Skin of body (tissue), 2 donors: ENCODE data around the gene ZNF746. TPM values are rescaled to one million over a fixed set of nuclear protein-coding genes. Genes with fewer than 3 reads are reported as not detected.

ENCODE experiments used
- DNase-seq: peaks from one replicate; lab custom pipeline; 2025; lab: John Stamatoyannopoulos, UW
- total RNA-seq: library from RNA; depleted of rRNA; stranded (reverse); fragments of >200 nt; gene quantifications from one replicate; pipeline ENCODE4 v1.2.3, GENCODE V29; 2014

ZNF746 gene
- total RNA-seq, 1 donor from 2014 or later, result 9.3 TPM

DNA sequence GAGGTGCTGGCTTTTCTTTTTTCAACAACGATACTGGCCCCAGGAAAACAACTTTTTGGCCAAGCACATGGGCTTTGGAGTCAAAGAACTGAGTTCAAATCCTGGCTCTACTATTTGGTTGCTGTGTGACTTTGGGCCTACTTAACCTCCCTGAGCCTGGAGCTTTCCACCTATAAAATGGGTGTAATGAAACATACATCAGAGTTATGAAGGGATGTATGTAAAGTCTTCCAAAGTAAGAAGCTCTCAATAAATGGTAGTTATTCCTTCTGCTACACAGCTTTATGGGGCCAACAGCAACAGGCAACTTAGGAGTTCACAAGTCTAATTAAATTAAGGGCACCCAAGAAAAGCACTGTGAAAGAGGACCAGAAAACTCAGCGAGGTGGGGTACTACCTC lies 69.7 kb downstream of the ZNF746 start:
- DNase-seq, result no peak

DNA sequence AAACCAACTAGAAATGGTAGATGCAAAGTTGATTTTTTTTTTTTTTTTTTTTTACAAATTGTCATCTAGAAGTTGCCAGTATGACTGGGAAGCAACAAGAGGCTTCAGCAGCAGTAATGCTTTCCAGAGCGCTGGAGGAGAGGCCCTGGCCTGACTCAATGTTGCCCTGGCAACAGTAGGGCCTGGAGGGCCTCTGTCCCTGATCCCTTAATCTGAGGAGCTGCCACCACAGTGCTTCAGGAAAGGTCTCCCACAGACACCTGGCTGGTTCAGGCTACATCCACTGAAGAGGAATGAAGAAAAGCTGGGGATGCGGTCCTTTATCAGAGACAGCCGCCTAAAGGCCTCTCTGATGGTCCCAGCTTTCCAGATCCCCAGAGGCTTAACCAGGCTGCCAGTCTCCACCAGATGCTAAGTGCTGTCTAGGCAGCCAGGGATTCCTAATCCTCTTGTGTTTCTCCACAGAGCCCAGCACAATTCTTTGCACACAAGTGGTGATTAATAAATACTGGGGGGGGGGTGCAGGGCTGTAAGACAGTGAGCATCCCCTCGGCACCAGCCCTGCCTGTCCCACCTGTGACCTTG lies 70.4 kb downstream of the ZNF746 start:
- DNase-seq, result no peak

DNA sequence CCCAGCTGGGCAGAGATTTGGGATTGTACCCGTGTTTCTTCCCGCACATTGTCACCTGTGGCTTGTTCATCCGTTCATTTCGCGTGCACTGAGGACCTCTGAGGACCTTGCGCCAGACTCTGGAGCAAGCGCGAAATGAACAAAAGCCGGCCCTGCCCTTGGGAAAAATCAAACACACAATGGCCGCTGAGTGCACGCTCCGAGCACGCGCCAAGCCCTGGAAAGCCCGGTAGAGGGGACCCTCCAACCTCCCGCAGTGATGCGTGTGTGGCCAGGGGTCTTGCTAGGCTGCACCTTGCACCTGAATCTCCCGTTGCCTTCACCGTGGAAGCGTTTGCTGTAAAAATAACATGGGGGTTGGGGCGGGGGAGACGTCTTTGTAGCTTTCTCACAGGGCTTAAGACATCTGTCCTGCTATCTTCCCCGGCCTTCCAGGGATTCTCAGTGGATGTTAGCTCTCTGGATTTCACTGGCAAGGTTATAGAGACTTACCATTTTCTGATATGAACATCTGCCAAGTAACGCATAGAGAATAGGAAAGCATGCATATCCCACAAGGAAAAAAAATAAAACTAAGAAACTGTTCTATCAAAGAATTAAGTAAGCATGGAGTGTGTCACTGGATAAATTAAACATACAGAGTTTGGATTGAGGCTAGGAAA lies 74.0 kb downstream of the ZNF746 start:
- no peak for DNase-seq

DNA sequence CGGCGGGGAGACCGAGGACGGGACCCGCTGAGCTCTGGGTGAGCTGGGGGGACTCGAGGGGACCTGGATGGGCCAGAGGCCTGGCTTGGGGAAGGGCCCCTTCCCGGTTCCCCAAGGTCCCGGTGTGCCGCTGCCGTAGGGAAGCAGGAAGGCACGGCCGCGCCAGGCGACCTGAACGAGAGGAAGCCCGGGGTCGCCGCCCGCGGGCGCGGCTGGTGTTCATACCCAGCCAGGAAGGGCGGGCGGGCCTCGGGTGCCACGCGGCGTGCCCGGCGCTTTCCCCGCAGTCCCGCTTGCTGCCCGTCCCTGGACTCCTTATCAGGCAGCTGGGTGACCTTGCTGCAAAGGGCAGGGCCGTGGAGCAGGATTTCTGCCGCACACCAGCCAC lies 74.7 kb downstream of the ZNF746 start:
- no peak for DNase-seq

Other genes with a start within 250 kb of the ZNF746 start
- 10.2 TPM for gene ZNF783, start 235.6 kb downstream of the ZNF746 start, total RNA-seq
- gene ZNF777, start 36.7 kb downstream of the ZNF746 start, total RNA-seq, result 3.4 TPM